ENCODE measurements around the gene FAM177A1. TPM values are rescaled to one million over a fixed set of nuclear protein-coding genes. Genes with fewer than 3 reads are reported as not detected.
"Not testable (repeated sequence)": the region's sequence is repeated elsewhere in the genome, so short reads cannot be mapped to it uniquely, and the experiment has no call there.

Gene FAM177A1, protein sequence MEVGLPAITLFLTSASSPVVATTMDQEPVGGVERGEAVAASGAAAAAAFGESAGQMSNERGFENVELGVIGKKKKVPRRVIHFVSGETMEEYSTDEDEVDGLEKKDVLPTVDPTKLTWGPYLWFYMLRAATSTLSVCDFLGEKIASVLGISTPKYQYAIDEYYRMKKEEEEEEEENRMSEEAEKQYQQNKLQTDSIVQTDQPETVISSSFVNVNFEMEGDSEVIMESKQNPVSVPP
- polyA plus RNA-seq: 10 to 100 TPM; 42.5 to 75.3 (median 47.7) TPM

DNA sequence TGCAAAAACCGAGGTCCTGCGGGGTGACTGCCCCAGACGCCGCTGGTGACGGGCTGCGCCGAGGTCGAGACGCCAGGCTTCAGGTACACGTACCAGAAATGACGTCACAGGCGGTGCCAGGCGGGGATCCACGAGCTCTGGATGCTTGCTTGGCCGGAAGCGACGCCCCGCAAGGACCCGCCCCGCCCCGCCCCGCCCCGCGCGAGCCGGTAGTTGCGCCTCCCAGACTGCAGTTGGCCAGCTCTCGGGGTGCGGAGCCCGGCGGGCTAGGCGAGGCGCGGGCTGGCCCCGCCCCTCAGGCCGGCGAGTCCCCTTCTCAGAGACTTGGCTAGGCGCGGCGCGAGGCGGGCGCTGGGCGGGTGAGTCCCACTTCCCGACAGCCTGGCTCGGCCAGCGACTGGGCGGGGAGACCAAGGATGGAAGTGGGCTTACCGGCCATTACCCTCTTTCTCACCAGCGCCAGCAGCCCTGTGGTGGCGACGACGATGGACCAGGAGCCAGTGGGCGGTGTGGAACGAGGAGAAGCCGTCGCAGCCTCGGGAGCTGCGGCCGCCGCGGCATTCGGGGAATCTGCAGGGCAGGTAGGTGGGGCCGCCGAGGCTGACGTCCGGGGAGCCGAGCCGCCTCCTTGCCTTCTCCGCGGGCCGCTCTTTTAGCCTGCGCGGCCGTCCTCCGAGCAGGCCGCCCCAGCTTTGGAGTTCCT, at the start of gene FAM177A1:
TSS of gene FAM177A1 (plus strand) at position 225 of the 703 bp plus-strand sequence. CDS start at position 417, 192 bp downstream.
- Mint-ChIP-seq H3K4me1 (peaks cover 22 to 29% of the 10 kb centered on the region in 2 donors), H3K27ac (peak within 1 kb of the TSS; percentile 98 to 100 (median 100)), H3K36me3 (peaks cover 3 to 8% (median 3%) of the 10 kb centered on the region in 3 donors), H3K4me3 (peak within 1 kb of the TSS; percentile 92 to 96 (median 95)), H3K9me3 (no peaks in the 10 kb centered on the region), H3K27me3 (ENCODE audit: low read depth in 3 of 3) (peaks cover 6 to 23% (median 21%) of the 10 kb centered on the region in 3 donors)
- peak; percentile 99 for DNase-seq

DNA sequence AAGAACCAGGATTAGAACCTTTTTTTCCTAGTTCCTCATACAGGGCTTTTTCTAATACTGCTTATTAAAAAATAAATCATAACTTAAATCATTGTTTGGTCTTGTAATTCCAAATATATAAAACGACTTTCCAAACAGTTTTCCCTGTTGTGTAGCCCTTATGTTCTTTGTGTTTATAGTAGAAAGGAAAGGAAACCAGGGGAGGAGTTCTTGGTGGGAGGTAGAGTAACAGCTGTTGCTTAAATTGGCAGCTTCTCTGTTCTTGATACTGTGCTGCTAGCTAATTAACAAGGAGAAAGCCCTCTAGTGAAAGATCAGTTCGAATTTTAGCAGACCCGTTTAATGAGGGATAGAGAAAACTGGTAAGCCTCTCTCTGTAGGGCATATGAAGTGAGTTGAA, 48.3 kb upstream of the FAM177A1 start:
- H3K36me3 Mint-ChIP-seq: peaks cover 0 to 10% (median 10%) of the 10 kb centered on the region in 3 donors
- peaks cover 16 to 41% of the 10 kb centered on the region in 2 donors for H3K4me1 Mint-ChIP-seq
- H3K4me3 Mint-ChIP-seq: no peak overlapping the region
- no peak for DNase-seq
- H3K27ac Mint-ChIP-seq: peak overlapping the region in 4 of 6 donors; percentile 4 to 64 (median 38)
- no peaks in the 10 kb centered on the region for H3K27me3 Mint-ChIP-seq (ENCODE audit: low read depth in 3 of 3)
- H3K9me3 Mint-ChIP-seq: no peaks in the 10 kb centered on the region

DNA sequence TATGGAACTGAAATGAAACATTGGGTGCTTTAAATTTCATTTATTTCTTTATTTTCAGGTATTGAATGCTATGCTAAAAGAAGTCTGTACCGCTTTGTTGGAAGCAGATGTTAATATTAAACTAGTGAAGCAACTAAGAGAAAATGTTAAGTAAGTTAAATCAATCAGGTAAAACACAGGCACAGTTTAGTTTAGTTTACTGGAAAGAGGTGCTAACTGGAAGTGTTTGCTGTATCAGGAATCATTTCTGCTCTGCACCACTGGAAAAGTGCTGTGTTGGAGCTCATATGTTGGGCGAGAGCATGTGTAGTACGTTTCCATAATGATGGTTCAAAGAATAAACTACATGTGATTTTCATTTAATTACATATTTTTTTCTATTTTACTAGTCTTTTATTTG, 46.6 kb upstream of the FAM177A1 start:
- no peaks in the 10 kb centered on the region for H3K27me3 Mint-ChIP-seq (ENCODE audit: low read depth in 3 of 3)
- H3K36me3 Mint-ChIP-seq: peaks cover 3 to 16% (median 10%) of the 10 kb centered on the region in 3 donors
- no peaks in the 10 kb centered on the region for H3K9me3 Mint-ChIP-seq
- peaks cover 11 to 35% of the 10 kb centered on the region in 2 donors for H3K4me1 Mint-ChIP-seq
- no peak overlapping the region for H3K4me3 Mint-ChIP-seq
- DNase-seq: no peak
- H3K27ac Mint-ChIP-seq: peak overlapping the region in 1 of 6 donors; percentile 16

DNA sequence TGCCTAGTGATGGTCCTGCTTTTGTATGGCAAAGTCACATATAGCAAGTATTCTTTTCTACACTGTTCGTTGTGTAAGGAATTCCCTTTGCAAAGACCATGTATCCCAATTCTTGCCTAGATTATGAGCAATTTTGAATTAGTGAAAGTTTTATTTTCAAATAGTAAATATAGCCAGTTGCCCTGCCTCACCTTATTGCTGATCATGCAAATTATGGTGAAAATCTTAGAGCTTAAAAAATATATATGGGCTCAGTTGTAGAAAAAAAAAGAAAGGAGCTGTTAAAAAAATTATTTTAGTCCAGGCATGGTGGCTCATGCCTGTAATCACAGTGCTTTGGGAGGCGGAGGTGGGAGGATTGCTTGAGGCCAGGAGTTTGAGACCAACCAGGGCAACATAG, 44.5 kb upstream of the FAM177A1 start:
- peaks cover 3 to 17% of the 10 kb centered on the region in 2 donors for H3K4me1 Mint-ChIP-seq
- no peaks in the 10 kb centered on the region for H3K27me3 Mint-ChIP-seq (ENCODE audit: low read depth in 3 of 3)
- H3K4me3 Mint-ChIP-seq: no peak overlapping the region
- no peak for DNase-seq
- H3K27ac Mint-ChIP-seq: no peak overlapping the region
- peaks cover 3 to 19% (median 13%) of the 10 kb centered on the region in 3 donors for H3K36me3 Mint-ChIP-seq
- no peaks in the 10 kb centered on the region for H3K9me3 Mint-ChIP-seq

DNA sequence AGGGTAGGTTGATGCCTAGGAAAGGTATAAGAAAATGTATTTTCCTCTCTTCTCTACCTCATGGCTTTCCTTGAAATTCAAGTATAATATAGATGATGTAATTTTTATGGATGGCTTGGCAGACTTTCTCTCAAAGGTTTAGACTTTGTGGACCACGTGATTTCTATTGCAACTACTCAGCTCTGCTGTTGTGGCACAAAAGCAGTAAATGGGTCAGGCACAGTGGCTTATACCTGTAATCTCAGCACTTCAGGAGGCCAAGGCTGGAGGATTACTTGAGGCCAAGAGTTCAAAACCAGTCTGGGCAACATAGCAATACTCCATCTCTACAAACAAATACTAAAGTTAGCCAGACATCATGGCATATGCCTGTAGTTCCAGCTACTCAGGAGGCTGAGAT, 41.2 kb upstream of the FAM177A1 start:
- DNase-seq: no peak
- H3K27ac Mint-ChIP-seq: no peak overlapping the region
- H3K4me3 Mint-ChIP-seq: no peak overlapping the region
- peaks cover 10 to 30% (median 14%) of the 10 kb centered on the region in 3 donors for H3K36me3 Mint-ChIP-seq
- H3K27me3 Mint-ChIP-seq (ENCODE audit: low read depth in 3 of 3): peaks cover 0 to 4% (median 0%) of the 10 kb centered on the region in 3 donors
- no peaks in the 10 kb centered on the region for H3K4me1 Mint-ChIP-seq
- H3K9me3 Mint-ChIP-seq: no peaks in the 10 kb centered on the region

DNA sequence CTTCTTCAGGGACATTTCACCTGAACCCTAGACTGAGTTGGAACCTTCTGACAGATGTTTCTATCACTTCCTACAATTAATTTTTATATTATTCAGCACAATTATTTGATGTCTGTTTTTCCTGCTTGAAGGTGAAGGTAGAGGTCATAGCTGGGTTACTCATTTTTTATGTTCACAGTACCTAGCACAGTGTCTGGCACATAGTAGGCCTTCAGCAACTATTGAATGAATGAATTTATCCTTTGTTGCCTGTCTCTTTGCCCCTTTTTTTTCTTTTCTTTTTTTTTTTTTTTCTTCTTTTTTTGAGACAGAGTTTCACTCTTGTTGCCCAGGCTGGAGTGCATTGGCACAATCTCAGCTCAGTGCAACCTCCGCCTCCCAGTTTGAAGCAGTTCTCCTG, 29.5 kb upstream of the FAM177A1 start:
- Mint-ChIP-seq H3K9me3 (no peaks in the 10 kb centered on the region), H3K4me1 (no peaks in the 10 kb centered on the region), H3K4me3 (no peak overlapping the region), H3K36me3 (peaks cover 23 to 61% (median 40%) of the 10 kb centered on the region in 3 donors), H3K27me3 (ENCODE audit: low read depth in 3 of 3) (no peaks in the 10 kb centered on the region), H3K27ac (peak overlapping the region in 1 of 6 donors; percentile 16)
- no peak for DNase-seq

DNA sequence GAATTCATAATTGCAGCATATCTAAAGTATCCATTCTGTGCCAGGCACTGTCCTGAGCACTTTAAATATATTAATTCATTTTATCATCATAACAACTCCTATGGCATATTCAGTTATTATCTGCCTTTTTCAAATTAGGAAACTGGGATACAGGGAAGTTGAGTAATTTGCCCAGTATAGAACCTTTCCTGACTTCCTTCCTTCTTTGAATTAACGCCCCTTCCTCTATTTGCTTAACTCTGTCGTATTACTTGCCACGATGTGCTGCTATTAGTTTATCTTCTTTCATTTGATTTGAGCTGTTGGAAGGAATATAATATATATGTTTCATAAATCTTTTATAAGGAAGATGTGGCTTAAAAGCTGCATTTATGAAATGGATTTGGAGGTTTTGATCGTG, 25.4 kb upstream of the FAM177A1 start:
- no peaks in the 10 kb centered on the region for H3K4me1 Mint-ChIP-seq
- peaks cover 29 to 52% (median 38%) of the 10 kb centered on the region in 3 donors for H3K36me3 Mint-ChIP-seq

DNA sequence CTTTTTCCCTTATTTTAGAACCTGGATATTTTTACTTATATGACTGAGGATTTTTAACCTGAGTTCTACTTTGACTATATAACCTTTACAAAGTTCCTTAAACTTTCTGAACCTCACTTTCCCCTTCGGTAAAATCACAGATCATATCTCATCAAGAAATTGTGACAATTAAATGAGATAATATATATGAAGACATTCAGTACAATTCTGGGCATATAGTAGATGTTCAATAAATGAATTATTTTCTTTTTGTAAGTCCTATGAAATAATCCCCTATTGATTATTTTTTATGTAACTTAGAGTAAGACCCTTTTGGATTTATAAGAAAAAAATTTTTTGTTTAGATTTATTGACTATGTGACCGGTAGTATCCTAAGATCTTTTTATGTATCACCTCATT, 17.6 kb upstream of the FAM177A1 start:
- no peaks in the 10 kb centered on the region for H3K4me1 Mint-ChIP-seq
- peak overlapping the region in 1 of 6 donors; percentile 57 for H3K27ac Mint-ChIP-seq
- H3K9me3 Mint-ChIP-seq: peaks cover 0 to 2% (median 0%) of the 10 kb centered on the region in 6 donors

More for the DNA sequence above, 25.4 kb upstream of the FAM177A1 start:
- no peaks in the 10 kb centered on the region for H3K27me3 Mint-ChIP-seq (ENCODE audit: low read depth in 3 of 3)
- H3K27ac Mint-ChIP-seq: peak overlapping the region in 3 of 6 donors; percentile 14 to 63 (median 28)
- no peak overlapping the region for H3K4me3 Mint-ChIP-seq
- no peaks in the 10 kb centered on the region for H3K9me3 Mint-ChIP-seq
- DNase-seq: no peak

DNA sequence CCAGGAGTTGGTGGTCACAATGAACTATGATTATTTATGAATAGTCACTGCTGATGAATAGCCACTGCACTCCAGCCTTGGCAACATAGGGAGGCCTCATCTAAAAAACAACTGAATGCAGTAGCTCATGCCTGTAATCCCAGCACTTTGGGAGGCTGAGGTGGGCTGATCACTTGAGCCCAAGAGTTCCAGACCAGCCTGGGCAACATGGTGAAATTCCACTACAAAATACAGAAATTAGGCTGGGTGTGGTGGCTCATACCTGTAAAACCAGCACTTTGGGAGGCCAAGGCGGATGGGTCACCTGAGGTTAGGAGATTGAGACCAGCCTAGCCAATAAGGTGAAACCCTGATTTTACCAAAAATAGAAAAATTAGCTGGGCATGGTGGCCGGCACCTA, 13.5 kb upstream of the FAM177A1 start:
- H3K9me3 Mint-ChIP-seq: peaks cover 0 to 2% (median 0%) of the 10 kb centered on the region in 6 donors
- H3K4me1 Mint-ChIP-seq: no peaks in the 10 kb centered on the region
- peaks cover 0 to 1% (median 0%) of the 10 kb centered on the region in 3 donors for H3K27me3 Mint-ChIP-seq (ENCODE audit: low read depth in 3 of 3)
- peaks cover 15 to 32% (median 26%) of the 10 kb centered on the region in 3 donors for H3K36me3 Mint-ChIP-seq
- DNase-seq: no peak
- H3K4me3 Mint-ChIP-seq: no peak overlapping the region
- no peak overlapping the region for H3K27ac Mint-ChIP-seq

More for the DNA sequence above, 17.6 kb upstream of the FAM177A1 start:
- DNase-seq: no peak
- no peak overlapping the region for H3K4me3 Mint-ChIP-seq
- peaks cover 17 to 32% (median 21%) of the 10 kb centered on the region in 3 donors for H3K36me3 Mint-ChIP-seq
- peaks cover 0 to 3% (median 0%) of the 10 kb centered on the region in 3 donors for H3K27me3 Mint-ChIP-seq (ENCODE audit: low read depth in 3 of 3)

DNA sequence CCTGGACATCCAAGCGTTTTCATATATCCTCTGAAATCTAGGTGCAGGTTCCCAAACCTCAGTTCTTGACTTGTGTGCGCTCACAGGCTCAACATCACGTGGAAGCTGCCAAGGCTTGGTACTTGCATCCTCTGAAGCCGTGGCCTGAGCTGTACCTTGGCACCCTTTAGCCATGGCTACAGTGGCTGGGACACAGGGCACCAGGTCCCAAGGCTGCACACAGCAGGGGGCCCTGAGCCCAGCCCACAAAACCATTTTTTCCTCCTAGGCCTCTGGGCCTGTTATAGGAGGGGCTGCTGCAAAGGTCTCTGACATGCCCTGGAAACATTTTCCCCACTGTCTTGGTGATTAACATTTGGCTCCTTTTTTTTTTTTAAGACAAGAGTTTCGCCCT, 11.6 kb upstream of the FAM177A1 start:
- no peak for DNase-seq
- Mint-ChIP-seq H3K9me3 (peaks cover 0 to 2% (median 0%) of the 10 kb centered on the region in 6 donors), H3K4me3 (no peak overlapping the region), H3K27me3 (ENCODE audit: low read depth in 3 of 3) (peaks cover 0 to 1% (median 0%) of the 10 kb centered on the region in 3 donors), H3K4me1 (no peaks in the 10 kb centered on the region), H3K27ac (no peak overlapping the region), H3K36me3 (peaks cover 9 to 20% (median 15%) of the 10 kb centered on the region in 3 donors)

DNA sequence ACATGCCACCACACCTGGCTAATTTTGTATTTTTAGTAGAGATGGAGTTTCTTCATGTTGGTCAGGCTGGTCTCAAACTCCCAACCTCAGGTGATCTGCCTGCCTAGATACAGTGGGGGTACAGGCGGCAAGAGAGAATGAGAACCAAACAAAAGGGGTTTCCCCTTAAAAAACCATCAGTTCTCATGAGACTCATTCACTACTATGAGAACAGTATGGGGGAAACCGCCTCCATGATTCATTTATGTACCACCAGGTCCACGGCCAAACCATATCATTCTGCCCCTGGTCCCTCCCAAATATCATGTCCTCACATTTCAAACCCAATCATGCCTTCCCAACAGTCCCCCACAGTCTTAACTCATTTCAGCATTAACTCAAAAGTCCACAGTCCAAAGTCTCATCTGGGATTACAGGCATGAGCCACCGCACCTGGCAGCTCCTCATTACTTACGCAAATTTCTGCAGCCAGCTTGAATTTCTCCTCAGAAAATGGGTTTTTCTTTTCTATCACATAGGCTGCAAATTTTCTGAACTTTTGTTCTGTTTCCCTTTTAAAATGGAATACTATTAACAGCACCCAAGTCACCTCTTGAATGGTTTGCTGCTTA, 11.0 kb upstream of the FAM177A1 start:
- H3K9me3 Mint-ChIP-seq; H3K27me3 Mint-ChIP-seq (ENCODE audit: low read depth in 3 of 3); DNase-seq; H3K4me1 Mint-ChIP-seq; H3K4me3 Mint-ChIP-seq: not testable (repeated sequence)
- peaks cover 8 to 20% (median 15%) of the 10 kb centered on the region in 3 donors for H3K36me3 Mint-ChIP-seq
- peak overlapping the region in 1 of 6 donors; percentile 3 for H3K27ac Mint-ChIP-seq

DNA sequence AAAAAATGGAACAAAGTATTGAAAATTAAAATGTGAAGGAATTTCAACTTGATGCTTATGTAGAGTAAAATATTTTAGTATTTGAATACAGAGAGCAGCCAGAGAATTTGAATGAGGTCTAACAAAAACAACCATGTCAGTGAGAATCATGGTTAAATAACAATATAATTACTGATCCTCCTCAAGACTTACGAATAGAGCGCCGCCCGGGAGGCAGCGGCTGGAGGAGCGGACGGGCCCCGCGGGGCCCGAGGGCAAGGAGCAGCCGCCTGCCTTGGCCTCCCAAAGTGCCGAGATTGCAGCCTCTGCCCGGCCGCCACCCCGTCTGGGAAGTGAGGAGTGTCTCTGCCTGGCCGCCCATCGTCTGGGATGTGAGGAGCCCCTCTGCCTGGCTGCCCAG, 7.8 kb upstream of the FAM177A1 start:
- H3K4me3 Mint-ChIP-seq: not testable (repeated sequence)

DNA sequence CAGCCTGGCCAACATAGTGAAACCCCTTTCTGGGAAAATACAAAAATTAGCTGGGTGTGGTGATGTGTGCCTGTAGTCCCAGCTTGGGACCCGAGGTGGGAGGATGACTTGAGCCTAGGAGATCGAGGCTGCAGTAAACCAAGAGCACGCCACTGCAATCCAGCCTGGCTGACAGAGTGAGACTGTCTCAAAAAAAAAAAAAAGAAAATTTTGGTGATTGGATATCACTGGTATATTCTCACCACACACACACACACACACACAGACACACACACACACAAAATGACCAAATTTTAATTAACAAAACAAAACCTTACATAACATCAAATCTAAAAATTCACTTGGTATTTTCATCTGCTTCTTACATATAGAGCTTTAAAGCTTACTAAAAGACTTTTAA, 3.4 kb upstream of the FAM177A1 start:
- peaks cover 15 to 20% of the 10 kb centered on the region in 2 donors for H3K4me1 Mint-ChIP-seq
- H3K27ac Mint-ChIP-seq: peak overlapping the region in 5 of 6 donors; percentile 43 to 82 (median 63)
- no peaks in the 10 kb centered on the region for H3K36me3 Mint-ChIP-seq
- DNase-seq: no peak
- H3K9me3 Mint-ChIP-seq: no peaks in the 10 kb centered on the region
- H3K27me3 Mint-ChIP-seq (ENCODE audit: low read depth in 3 of 3): peaks cover 6 to 20% (median 19%) of the 10 kb centered on the region in 3 donors
- H3K4me3 Mint-ChIP-seq: no peak overlapping the region

More for the DNA sequence above, 7.8 kb upstream of the FAM177A1 start:
- not testable (repeated sequence) for H3K27ac Mint-ChIP-seq; H3K27me3 Mint-ChIP-seq (ENCODE audit: low read depth in 3 of 3); H3K4me1 Mint-ChIP-seq; H3K9me3 Mint-ChIP-seq; DNase-seq
- peaks cover 7 to 17% (median 13%) of the 10 kb centered on the region in 3 donors for H3K36me3 Mint-ChIP-seq
